ENCODE results near the gene SON. TPM values are rescaled to one million over a fixed set of nuclear protein-coding genes. Genes with fewer than 3 reads are reported as not detected.

Gene SON
- total and polyA plus RNA-seq, 2 of the 4 experiments (the other 2 are of a cell fraction): 81.6 to 146 TPM

- no peaks in the 10 kb centered on the region for H3K4me1 ChIP-seq (ENCODE audit: control insufficient read depth, insufficient read depth, low read length)
- H3K36me3 ChIP-seq (ENCODE audit: control insufficient read depth, insufficient read depth, low read length): peaks cover 12% of the 10 kb centered on the region
- TF ChIP-seq BHLHE40 (IDR thresholded peaks at IDR 0.05; ENCODE audit: low read depth, low read length): no peak
- no peak for TF ChIP-seq POLR2A (IDR thresholded peaks at IDR 0.05; ENCODE audit: low read depth, low read length)
- no peak for TF ChIP-seq MAFK (IDR thresholded peaks at IDR 0.05; ENCODE audit: low read depth, low read length)
- TF ChIP-seq ELK1 (IDR thresholded peaks at IDR 0.05; ENCODE audit: borderline replicate concordance, low read depth, low read length): no peak
- no peak for TF ChIP-seq RCOR1 (IDR thresholded peaks at IDR 0.05; ENCODE audit: insufficient replicate concordance, low read length)
- TF ChIP-seq CEBPB (IDR thresholded peaks at IDR 0.05; ENCODE audit: low read depth, low read length): no peak
- no peak for TF ChIP-seq RFX5 (IDR thresholded peaks at IDR 0.05; ENCODE audit: low read depth, low read length)
- no peak for TF ChIP-seq MXI1 (IDR thresholded peaks at IDR 0.05; ENCODE audit: borderline replicate concordance, low read depth, low read length)
- TF ChIP-seq USF2 (IDR thresholded peaks at IDR 0.05; ENCODE audit: low read depth, low read length): no peak
- TF ChIP-seq CHD1 (IDR thresholded peaks at IDR 0.05; ENCODE audit: low read depth, low read length): no peak
- TF ChIP-seq NFE2L2 (IDR thresholded peaks at IDR 0.05; ENCODE audit: low read depth, low read length): no peak
- TF ChIP-seq RAD21 (IDR thresholded peaks at IDR 0.05; ENCODE audit: low read length): no peak
- no peak for TF ChIP-seq SMC3 (IDR thresholded peaks at IDR 0.05; ENCODE audit: low read depth, low read length)
- TF ChIP-seq FOS (IDR thresholded peaks at IDR 0.05; ENCODE audit: low read depth, low read length): no peak
- TF ChIP-seq CTCF (conservative IDR thresholded peaks at IDR 0.05; ENCODE audit: low read depth, low read length): no peak
- no peak for TF ChIP-seq MAZ (IDR thresholded peaks at IDR 0.05; ENCODE audit: borderline replicate concordance, low read depth, low read length)
- H3K9ac ChIP-seq (ENCODE audit: low read depth, low read length): no peak overlapping the region
- no TSS peak for BruUV-seq (replicated peaks)
- H3K9me1 ChIP-seq (ENCODE audit: insufficient read depth, low read length): no peaks in the 10 kb centered on the region
- no peak overlapping the region for H2BK120ac ChIP-seq (ENCODE audit: low read depth, low read length)
- intact Hi-C loops (cut with micrococcal nuclease): no loop called here
- no peak overlapping the region for H2AK5ac ChIP-seq (ENCODE audit: low read depth, low read length)
- DNase-seq: peak; percentile 67
- no peak overlapping the region for H2BK5ac ChIP-seq (ENCODE audit: low read depth, low read length, poor library complexity, severe bottlenecking)
- no peak overlapping the region for H2AK9ac ChIP-seq (replicated peaks; ENCODE audit: low read depth, low read length, poor library complexity)
- no peak overlapping the region for H3K27ac ChIP-seq (ENCODE audit: insufficient read depth, low read length)
- H4K20me1 ChIP-seq (ENCODE audit: insufficient read depth, low read length): peaks cover 18% of the 10 kb centered on the region
- H3K56ac ChIP-seq (ENCODE audit: extremely low read depth, insufficient read depth, low read length): no peak overlapping the region
- no peak overlapping the region for H4K8ac ChIP-seq (ENCODE audit: low read depth in 2 of 2, low read length in 2 of 2)
- ATAC-seq (ENCODE audit: low read depth): no peak
- dilution Hi-C loops (cut with HindIII; ENCODE audit: low sequenced_read_pairs, unreplicated experiment): no loop called here
- H3K4me2 ChIP-seq (ENCODE audit: low read depth, low read length): no peak overlapping the region
- H3K27me3 ChIP-seq (ENCODE audit: control insufficient read depth, insufficient read depth, low read length): no peaks in the 10 kb centered on the region
- H3K9me3 ChIP-seq (ENCODE audit: control insufficient read depth, insufficient read depth, low read length): no peaks in the 10 kb centered on the region
- no peak overlapping the region for H3K23ac ChIP-seq (ENCODE audit: low read depth, low read length)
- WGBS, 2 experiments (ENCODE audit: extremely low coverage in 2 of 2, insufficient read length in 1 of 2): no CpG with 5 or more reads among the region's 4 CpGs
- POLR2A ChIA-PET (ENCODE audit: unreplicated experiment): no interaction called here
- no peak overlapping the region for H2AFZ ChIP-seq (replicated peaks; ENCODE audit: low read length, poor library complexity)
- H3K79me1 ChIP-seq (ENCODE audit: low read depth in 1 of 2, low read length in 2 of 2): peaks cover 8 to 44% of the 10 kb centered on the region in 2 experiments; a peak in 3 of 4 replicates
- no peak overlapping the region for H3K14ac ChIP-seq (replicated peaks; ENCODE audit: low read depth, low read length)
- CTCF ChIA-PET: no interaction called here
- no peak overlapping the region for H2BK15ac ChIP-seq (ENCODE audit: low read depth, low read length)
- H2BK20ac ChIP-seq (ENCODE audit: low read depth, low read length): no peak overlapping the region
- no peak overlapping the region for H4K91ac ChIP-seq (ENCODE audit: insufficient read depth, low read depth, low read length)
- in situ Hi-C loops (cut with MboI; ENCODE audit: low sequenced_read_pairs): no loop called here
- H3K4me3 ChIP-seq (ENCODE audit: insufficient read depth, low read depth, low read length): no peak overlapping the region
- H3K4ac ChIP-seq (ENCODE audit: low read depth, low read length): no peak overlapping the region
- no peak overlapping the region for H4K5ac ChIP-seq (ENCODE audit: low read depth, low read length)
- H3K18ac ChIP-seq (ENCODE audit: low read depth, low read length): no peak overlapping the region
Observed at GRCh38 chr21:33539616-33540015, 3.2 kb upstream of the SON start.

Measured in IMR-90 (cell line).